Small intestine (tissue), 7 donors: Measurements from ENCODE around the gene CMTM7. TPM values are rescaled to one million over a fixed set of nuclear protein-coding genes. Genes with fewer than 3 reads are reported as not detected.

ENCODE experiments used
- DNase-seq, 2 donors: peaks; one replicate each; pipeline versions ENCODE4 v3.0.0 to v3.0.0-alpha.2; 2013
- FAIRE-seq: peaks from 2 replicates; lab custom pipeline; 2012; peaks lifted over from hg19 to GRCh38; lab: Jason Lieb, UNC
- H3K27ac ChIP-seq, 3 donors: one replicate each; pipeline ENCODE4 v1.5.1; 2013; ENCODE audit warnings: low read length in 2 of 3, mild to moderate bottlenecking in 2 of 3, control low read depth in 1 of 3, inconsistent platforms in 1 of 3, low read depth in 1 of 3, moderate library complexity in 1 of 3
- H3K27me3 ChIP-seq, 3 donors: one replicate each; pipeline ENCODE4 v1.6.1; 2013; ENCODE audit warnings: low read length in 3 of 3, inconsistent platforms in 1 of 3; ENCODE audit not compliant: control insufficient read depth in 3 of 3, insufficient read depth in 3 of 3
- H3K36me3 ChIP-seq, 3 donors: one replicate each; pipeline ENCODE4 v1.6.1; 2013; ENCODE audit warnings: low read length in 3 of 3, inconsistent platforms in 1 of 3, low read depth in 1 of 3, mild to moderate bottlenecking in 1 of 3, moderate library complexity in 1 of 3; ENCODE audit not compliant: control insufficient read depth in 3 of 3, insufficient read depth in 2 of 3
- H3K4me1 ChIP-seq, 3 donors: one replicate each; pipeline ENCODE4 v1.6.1; 2013; ENCODE audit warnings: low read length in 2 of 3, inconsistent platforms in 1 of 3, low read depth in 1 of 3, mild to moderate bottlenecking in 1 of 3, moderate library complexity in 1 of 3; ENCODE audit not compliant: control insufficient read depth in 3 of 3, insufficient read depth in 2 of 3
- H3K4me3 ChIP-seq, 3 donors: one replicate each; pipeline ENCODE4 v1.5.1; 2013; ENCODE audit warnings: low read length in 3 of 3, control low read depth in 1 of 3, inconsistent platforms in 1 of 3, low read depth in 1 of 3, mild to moderate bottlenecking in 1 of 3, moderate library complexity in 1 of 3
- H3K9me3 ChIP-seq, 2 donors: one replicate each; pipeline ENCODE4 v1.6.1; 2013; ENCODE audit warnings: low read depth in 1 of 2, low read length in 1 of 2; ENCODE audit not compliant: control insufficient read depth in 2 of 2, insufficient read depth in 1 of 2
- WGBS, 3 donors: extraction: QIAGEN DNeasy Blood & Tissue Kit; methylation state at CpG; one replicate each; pipeline ENCODE4 v1.1.7; 2013; 5-methylcytosine and 5-hydroxymethylcytosine counted together
- polyA plus RNA-seq, 4 donors: library from polyadenylated mRNA; stranded (reverse) in 3 of 4; unstranded in 1 of 4; fragments of 200-250 nt in 3 of 4; fragments of 120-200 nt in 1 of 4; gene quantifications; one replicate each; pipeline versions ENCODE4 v1.2.1 to v1.2.3, GENCODE V29; 2013
- donor health status: healthy with polysubstance abuse.
- donor health status: control.
- donor health status: control.
- donor health status: Bipolar disorder and iron deficiency.
- donor health status: healthy.

The CMTM7 gene
- polyA plus RNA-seq, 4 donors: 2.0 to 8.2 (median 4.5) TPM

- H3K9me3 ChIP-seq: no peaks in the 10 kb centered on the region
- peaks cover 0 to 21% (median 0%) of the 10 kb centered on the region in 3 donors for H3K4me1 ChIP-seq
- DNase-seq: peak in 1 of 2 donors; percentile 56
- no peak overlapping the region for H3K27ac ChIP-seq
- WGBS, 3 donors: 68 to 85% (median 80%) methylated on average over 5 of the region's 5 CpGs
- no peaks in the 10 kb centered on the region for H3K27me3 ChIP-seq
- H3K4me3 ChIP-seq: no peak overlapping the region
- H3K36me3 ChIP-seq: peaks cover 0 to 19% (median 0%) of the 10 kb centered on the region in 3 donors
- no peak for FAIRE-seq
Measured at GRCh38 chr3:32359766-32360492, 31.7 kb upstream of the CMTM7 start.

GRCh38 chr3:32360493-32360827 lies 31.2 kb upstream of the CMTM7 start:
- 72 to 80% (median 76%) methylated on average over 4 of the region's 4 CpGs for WGBS, 3 donors
- Histone ChIP-seq H3K27ac (no peak overlapping the region), H3K36me3 (peaks cover 0 to 21% (median 0%) of the 10 kb centered on the region in 3 donors), H3K4me3 (no peak overlapping the region), H3K4me1 (peaks cover 0 to 16% (median 0%) of the 10 kb centered on the region in 3 donors), H3K9me3 (no peaks in the 10 kb centered on the region), H3K27me3 (no peaks in the 10 kb centered on the region)
- no peak for FAIRE-seq
- no peak for DNase-seq

GRCh38 chr3:32366638-32367397 lies 24.8 kb upstream of the CMTM7 start:
- WGBS, 3 donors: 62 to 83% (median 73%) methylated on average over 6 of the region's 6 CpGs
- Histone ChIP-seq H3K27me3 (no peaks in the 10 kb centered on the region), H3K4me1 (peaks cover 0 to under 1% (median 0%) of the 10 kb centered on the region in 3 donors), H3K9me3 (no peaks in the 10 kb centered on the region), H3K36me3 (peaks cover 0 to 23% (median 2%) of the 10 kb centered on the region in 3 donors), H3K27ac (no peak overlapping the region), H3K4me3 (no peak overlapping the region)
- DNase-seq (no peak), FAIRE-seq (no peak)

GRCh38 chr3:32367442-32367841 lies 24.2 kb upstream of the CMTM7 start:
- H3K36me3 ChIP-seq: peaks cover 0 to 20% (median 2%) of the 10 kb centered on the region in 3 donors

GRCh38 chr3:32371461-32372212 lies 20.0 kb upstream of the CMTM7 start:
- H3K36me3 ChIP-seq: peaks cover 0 to 7% (median 2%) of the 10 kb centered on the region in 3 donors
- peak overlapping the region in 1 of 3 donors; percentile 27 for H3K27ac ChIP-seq
- H3K4me3 ChIP-seq: no peak overlapping the region
- no peaks in the 10 kb centered on the region for H3K4me1 ChIP-seq
- WGBS, 3 donors: 76 to 92% (median 77%) methylated on average over 7 of the region's 7 CpGs
- FAIRE-seq (no peak), DNase-seq (no peak)
- no peaks in the 10 kb centered on the region for H3K27me3 ChIP-seq
- no peaks in the 10 kb centered on the region for H3K9me3 ChIP-seq

More at GRCh38 chr3:32367442-32367841, 24.2 kb upstream of the CMTM7 start:
- 91 to 95% (median 95%) methylated on average over 8 to 10 of the region's 10 CpGs for WGBS, 3 donors
- Histone ChIP-seq H3K4me3 (no peak overlapping the region), H3K27ac (no peak overlapping the region), H3K4me1 (no peaks in the 10 kb centered on the region), H3K27me3 (no peaks in the 10 kb centered on the region), H3K9me3 (no peaks in the 10 kb centered on the region)
- FAIRE-seq (no peak), DNase-seq (no peak)

- H3K27ac ChIP-seq: peak overlapping the region in 1 of 3 donors; percentile 9
- no peaks in the 10 kb centered on the region for H3K4me1 ChIP-seq
- no peak overlapping the region for H3K4me3 ChIP-seq
- H3K27me3 ChIP-seq: no peaks in the 10 kb centered on the region
- no peaks in the 10 kb centered on the region for H3K9me3 ChIP-seq
- DNase-seq (no peak), FAIRE-seq (no peak)
- peaks cover 0 to 7% (median 2%) of the 10 kb centered on the region in 3 donors for H3K36me3 ChIP-seq
- WGBS, 3 donors: 89 to 91% (median 90%) methylated on average over 4 of the region's 4 CpGs
Measured at GRCh38 chr3:32372213-32372490, 19.5 kb upstream of the CMTM7 start.

GRCh38 chr3:32373276-32373675 lies 18.4 kb upstream of the CMTM7 start:
- 81 to 85% (median 84%) methylated on average over 5 of the region's 5 CpGs for WGBS, 3 donors
- peaks cover 0 to 2% (median 0%) of the 10 kb centered on the region in 3 donors for H3K36me3 ChIP-seq
- no peak overlapping the region for H3K27ac ChIP-seq
- FAIRE-seq (no peak), DNase-seq (no peak)
- H3K9me3 ChIP-seq: no peaks in the 10 kb centered on the region
- no peaks in the 10 kb centered on the region for H3K4me1 ChIP-seq
- no peak overlapping the region for H3K4me3 ChIP-seq
- H3K27me3 ChIP-seq: no peaks in the 10 kb centered on the region

GRCh38 chr3:32373844-32374243 lies 17.8 kb upstream of the CMTM7 start:
- Histone ChIP-seq H3K27ac (no peak overlapping the region), H3K4me1 (no peaks in the 10 kb centered on the region), H3K9me3 (no peaks in the 10 kb centered on the region), H3K4me3 (no peak overlapping the region), H3K27me3 (no peaks in the 10 kb centered on the region), H3K36me3 (no peaks in the 10 kb centered on the region)
- DNase-seq (no peak), FAIRE-seq (no peak)
- 68 to 87% (median 74%) methylated on average over 5 of the region's 5 CpGs for WGBS, 3 donors
